Mucosa of descending colon (tissue), 3 donors: ENCODE measurements around the gene MYLK. TPM values are rescaled to one million over a fixed set of nuclear protein-coding genes. Genes with fewer than 3 reads are reported as not detected.
"Not testable (repeated sequence)": the region's sequence is repeated elsewhere in the genome, so short reads cannot be mapped to it uniquely, and the experiment has no call there.

ENCODE experiments used
- ATAC-seq: fragments of 200-7000 bp; cut with Tn5 transposase; one replicate; pipeline ENCODE4 v1.9.1; 2020; ENCODE audit warnings: mild to moderate bottlenecking, moderate library complexity
- DNase-seq, 3 donors: peaks; one replicate each; pipeline ENCODE4 v3.0.0-alpha.2; 2020
- H3K36me3 ChIP-seq: fragments of 200-600 bp; one replicate; pipeline ENCODE4 v1.8.0; 2021; ENCODE audit warnings: low read depth, mild to moderate bottlenecking
- H3K4me1 ChIP-seq: fragments of 200-600 bp; one replicate; pipeline ENCODE4 v1.8.0; 2021; ENCODE audit warnings: low read depth, mild to moderate bottlenecking
- H3K4me3 ChIP-seq: fragments of 200-600 bp; one replicate; pipeline ENCODE4 v1.8.0; 2021; ENCODE audit warnings: mild to moderate bottlenecking
- H3K9me3 ChIP-seq: fragments of 200-600 bp; one replicate; pipeline ENCODE4 v1.8.0; 2021; ENCODE audit warnings: mild to moderate bottlenecking
- CTCF ChIP-seq: fragments of 200-600 bp; IDR thresholded peaks from one replicate; pipeline ENCODE4 v1.8.0; 2022; ENCODE audit warnings: antibody characterized with exemption, mild to moderate bottlenecking
- intact Hi-C, 2 donors: fragments of 100-400 bp; cut with DNase I in 1 of 2; cut with micrococcal nuclease in 1 of 2; formaldehyde crosslinking; loops; one replicate each; pipeline versions ENCODE4 v1.11.0 to v1.11.1; 2022; cut with DNase I, micrococcal nuclease
- total RNA-seq, 3 donors: library from RNA; stranded (reverse); fragmentation: NEBNext Ultra II Directional in 2 of 3; extraction: Animal tissue kit (Norgen Biotek cat#: 25700) in 2 of 3; gene quantifications; one replicate each; pipeline versions ENCODE4 v1.2.1 to v1.2.4, GENCODE V29; 2021 to 2023
- donor health status: DM: no; HTN: no; CAD: no; lungs with moderate emphysema.
- donor health status: DM: no; HTN: no; CAD: no.
- donor health status: DM: no; HTN: yes; CAD: no.

The MYLK gene
- total RNA-seq, 3 donors from 2014 or later = 157 to 1,614 (median 175) TPM

GRCh38 chr3:123616593-123616992 is 267.5 kb downstream of the MYLK start:
- no peaks in the 10 kb centered on the region for H3K9me3 ChIP-seq
- no peak overlapping the region for H3K4me3 ChIP-seq
- intact Hi-C loops = no loop called here
- ATAC-seq = no peak
- no peak for TF ChIP-seq CTCF
- no peaks in the 10 kb centered on the region for H3K36me3 ChIP-seq
- no peak for DNase-seq
- no peaks in the 10 kb centered on the region for H3K4me1 ChIP-seq

DNA sequence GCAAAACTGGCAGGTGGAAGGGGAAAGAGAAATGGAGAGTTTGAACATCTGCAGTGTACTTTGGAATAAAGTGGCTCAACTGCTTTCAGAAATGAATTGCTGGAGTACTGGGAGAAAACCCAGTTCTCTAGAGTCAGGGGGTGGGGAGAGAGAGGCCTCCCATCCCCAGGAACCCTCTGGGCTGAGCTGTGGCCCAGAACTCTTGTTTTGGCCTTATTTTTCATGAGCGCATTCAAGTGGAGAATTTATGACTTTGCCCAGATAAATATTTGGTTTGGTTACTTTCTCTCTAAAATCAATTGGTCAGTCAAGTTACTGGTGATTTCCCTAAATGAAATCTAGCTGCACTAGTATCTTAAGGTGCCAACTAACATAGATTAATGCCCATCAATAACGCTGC is 270.6 kb downstream of the MYLK start:
- Histone ChIP-seq H3K9me3 (no peaks in the 10 kb centered on the region), H3K4me3 (no peak overlapping the region), H3K4me1 (no peaks in the 10 kb centered on the region), H3K36me3 (no peaks in the 10 kb centered on the region)
- no peak for TF ChIP-seq CTCF
- no peak for ATAC-seq
- intact Hi-C loops = no loop called here
- DNase-seq = no peak

GRCh38 chr3:123611674-123612073 is 272.5 kb downstream of the MYLK start:
- H3K4me1 ChIP-seq, DNase-seq, H3K4me3 ChIP-seq, ATAC-seq, H3K9me3 ChIP-seq, H3K36me3 ChIP-seq, intact Hi-C loops: not testable (repeated sequence)

- Histone ChIP-seq H3K36me3 (no peaks in the 10 kb centered on the region), H3K9me3 (no peaks in the 10 kb centered on the region), H3K4me1 (no peaks in the 10 kb centered on the region), H3K4me3 (no peak overlapping the region)
- ATAC-seq = no peak
- intact Hi-C loops = no loop called here
- DNase-seq = no peak
- no peak for TF ChIP-seq CTCF
Observed at GRCh38 chr3:123611082-123611481, 273.1 kb downstream of the MYLK start.

GRCh38 chr3:123610331-123610730 is 273.8 kb downstream of the MYLK start:
- DNase-seq (no peak), ATAC-seq (no peak)
- Histone ChIP-seq H3K4me3 (no peak overlapping the region), H3K36me3 (no peaks in the 10 kb centered on the region), H3K9me3 (no peaks in the 10 kb centered on the region), H3K4me1 (no peaks in the 10 kb centered on the region)
- intact Hi-C loops = no loop called here
- TF ChIP-seq CTCF = no peak

DNA sequence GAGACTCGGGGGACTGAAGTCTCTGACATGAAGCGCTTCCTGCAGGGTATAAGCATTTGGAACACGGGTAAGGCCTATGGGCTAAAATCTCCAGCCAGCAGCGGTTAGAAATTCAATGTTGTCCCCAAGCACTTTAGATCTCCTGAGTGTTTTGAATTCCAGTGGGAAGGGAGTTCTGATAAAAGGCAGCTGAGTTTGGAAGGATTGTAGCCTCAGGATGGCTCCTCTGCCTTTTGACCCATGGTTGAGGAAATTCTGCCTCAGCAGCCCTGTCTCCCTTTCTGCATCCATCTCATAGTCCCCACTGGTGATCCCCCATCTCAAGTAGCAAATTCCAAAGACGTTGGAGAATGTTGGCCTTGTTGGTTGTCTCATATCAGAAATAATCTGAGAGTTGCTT is 275.1 kb downstream of the MYLK start:
- no peak for ATAC-seq
- no peaks in the 10 kb centered on the region for H3K9me3 ChIP-seq
- H3K36me3 ChIP-seq = no peaks in the 10 kb centered on the region
- DNase-seq = no peak
- no peak overlapping the region for H3K4me3 ChIP-seq
- intact Hi-C loops = no loop called here
- no peak for TF ChIP-seq CTCF
- no peaks in the 10 kb centered on the region for H3K4me1 ChIP-seq
